ENCODE measurements around the gene ZNF14. TPM values are rescaled to one million over a fixed set of nuclear protein-coding genes. Genes with fewer than 3 reads are reported as not detected.
"Not testable (repeated sequence)": the region's sequence is repeated elsewhere in the genome, so short reads cannot be mapped to it uniquely, and the experiment has no call there.

The ZNF14 gene
- total RNA-seq, 1 donor from 2014 or later = 3.6 TPM

GRCh38 chr19:19747357-19748220 lies 14.7 kb upstream of the ZNF14 start:
- DNase-seq (no peak), ATAC-seq (no peak)
- intact Hi-C loops (cut with micrococcal nuclease) = no loop called here

GRCh38 chr19:19746286-19747213 lies 13.6 kb upstream of the ZNF14 start:
- no peak for ATAC-seq
- intact Hi-C loops (cut with micrococcal nuclease) = no loop called here
- no peak for DNase-seq

- intact Hi-C loops (cut with micrococcal nuclease) = no loop called here
- ATAC-seq = no peak
- DNase-seq = no peak
These were observed 12.8 kb upstream of the ZNF14 start for GRCh38 chr19:19745496-19746285.

- intact Hi-C loops (cut with micrococcal nuclease) = no loop called here
- ATAC-seq (no peak), DNase-seq (no peak)
These were observed 11.7 kb upstream of the ZNF14 start for GRCh38 chr19:19744641-19745040.

- DNase-seq; intact Hi-C loops (cut with micrococcal nuclease); ATAC-seq: not testable (repeated sequence)
These were observed 11.0 kb upstream of the ZNF14 start for GRCh38 chr19:19743921-19744320.

- DNase-seq = no peak
- ATAC-seq = no peak
- intact Hi-C loops (cut with micrococcal nuclease) = no loop called here
These were observed 10.3 kb upstream of the ZNF14 start for GRCh38 chr19:19743176-19743575.

- intact Hi-C loops (cut with micrococcal nuclease) = no loop called here
- DNase-seq = no peak
- no peak for ATAC-seq
These were observed 9.9 kb upstream of the ZNF14 start for GRCh38 chr19:19742773-19743172.

- DNase-seq (no peak), ATAC-seq (no peak)
- intact Hi-C loops (cut with micrococcal nuclease) = no loop called here
These were observed 8.3 kb upstream of the ZNF14 start for GRCh38 chr19:19741184-19741583.

- ATAC-seq (no peak), DNase-seq (no peak)
- intact Hi-C loops (cut with micrococcal nuclease) = no loop called here
These were observed 7.8 kb upstream of the ZNF14 start for GRCh38 chr19:19740755-19741154.

GRCh38 chr19:19738564-19738963 lies 5.7 kb upstream of the ZNF14 start:
- no peak for DNase-seq
- no peak for ATAC-seq
- intact Hi-C loops (cut with micrococcal nuclease) = no loop called here

GRCh38 chr19:19737559-19738332 lies 4.8 kb upstream of the ZNF14 start:
- DNase-seq (no peak), ATAC-seq (no peak)
- intact Hi-C loops (cut with micrococcal nuclease) = no loop called here

- intact Hi-C loops (cut with micrococcal nuclease) = no loop called here
- ATAC-seq = no peak
These were observed 11.0 kb downstream of the ZNF14 start for GRCh38 chr19:19721896-19722295.

GRCh38 chr19:19719798-19720197 lies 13.1 kb downstream of the ZNF14 start:
- no peak for DNase-seq
- intact Hi-C loops (cut with micrococcal nuclease) = no loop called here
- no peak for ATAC-seq

More at GRCh38 chr19:19721896-19722295, 11.0 kb downstream of the ZNF14 start:
- no peak for DNase-seq

- ATAC-seq (no peak), DNase-seq (no peak)
- intact Hi-C loops (cut with micrococcal nuclease) = no loop called here
These were observed 20.7 kb downstream of the ZNF14 start for GRCh38 chr19:19711934-19712828.

- intact Hi-C loops (cut with micrococcal nuclease) = no loop called here
- ATAC-seq (no peak), DNase-seq (no peak)
These were observed 21.5 kb downstream of the ZNF14 start for GRCh38 chr19:19711306-19711933.

- ATAC-seq (no peak), DNase-seq (no peak)
- intact Hi-C loops (cut with micrococcal nuclease) = no loop called here
These were observed 22.4 kb downstream of the ZNF14 start for GRCh38 chr19:19710506-19710905.

GRCh38 chr19:19704836-19705235 lies 28.1 kb downstream of the ZNF14 start:
- no peak for DNase-seq
- intact Hi-C loops (cut with micrococcal nuclease) = no loop called here
- no peak for ATAC-seq
